Measurements from ENCODE around the gene COL13A1.

The COL13A1 gene

DNA sequence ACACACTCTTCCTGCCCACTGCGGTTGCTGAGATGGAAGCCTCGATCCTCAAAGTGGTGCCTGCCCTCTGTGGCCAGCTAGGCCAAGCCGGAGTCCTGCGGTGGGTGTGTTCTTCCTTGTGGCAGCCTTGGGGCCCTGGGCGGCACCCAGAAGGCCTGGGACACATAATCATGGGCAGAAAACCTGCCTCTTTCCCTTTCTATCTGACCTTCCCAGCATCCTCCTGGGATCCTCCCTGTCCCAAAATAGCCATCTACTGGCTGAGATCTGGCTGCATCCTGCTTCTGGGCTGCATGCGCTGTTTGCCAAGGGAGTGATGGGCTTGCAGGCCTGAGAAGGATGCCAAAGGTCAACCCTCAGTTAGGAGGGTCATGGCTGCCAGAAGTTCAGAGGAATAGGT is 23.9 kb downstream of the COL13A1 start:
- DNase-seq, result no peak

DNA sequence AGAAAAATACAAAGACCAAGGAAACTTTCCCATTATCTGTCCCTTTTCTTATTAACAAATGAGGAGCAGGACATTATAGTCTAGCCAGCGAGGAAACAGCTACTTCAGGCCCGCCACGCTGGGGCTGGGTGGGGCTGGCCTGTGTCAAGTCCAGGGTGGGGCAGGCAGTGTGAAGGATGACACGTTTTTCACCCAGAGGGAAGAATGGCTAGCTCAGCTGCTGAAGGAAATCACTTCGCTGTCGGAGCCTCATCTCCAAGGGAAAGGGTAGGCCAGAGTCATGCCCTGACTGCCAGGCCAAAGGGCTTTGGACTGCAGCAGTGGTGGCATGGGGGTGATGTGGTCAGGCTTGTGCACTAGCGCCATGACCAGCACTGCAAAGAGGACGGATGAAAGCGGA is 24.4 kb downstream of the COL13A1 start:
- no peak for DNase-seq

GRCh38 chr10:69826789-69827554 is 25.3 kb downstream of the COL13A1 start:
- no peak for DNase-seq

- DNase-seq, result no peak
Measured at GRCh38 chr10:69828144-69828870, 26.6 kb downstream of the COL13A1 start.

DNA sequence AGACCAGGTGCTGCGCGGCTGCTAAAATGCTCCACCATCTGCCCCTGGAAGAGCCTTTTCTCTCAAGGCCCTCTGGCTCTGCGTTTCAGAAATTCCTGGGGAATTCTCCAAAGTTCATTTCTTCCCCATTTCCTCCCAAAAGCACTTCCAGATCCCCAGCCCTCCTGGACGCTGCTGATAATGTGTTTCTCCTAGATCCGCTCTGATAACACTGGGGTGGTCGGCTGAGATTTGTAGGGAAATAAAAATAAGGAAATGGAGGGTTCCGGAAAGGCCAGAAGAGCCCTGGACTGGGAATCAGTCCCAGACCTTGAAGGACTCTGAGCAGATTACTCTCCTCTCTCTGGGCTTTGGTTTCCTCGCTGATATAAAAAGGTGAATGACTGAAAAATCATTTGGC is 28.1 kb downstream of the COL13A1 start:
- DNase-seq, result no peak

- DNase-seq, result no peak
Measured at GRCh38 chr10:69831231-69831855, 29.6 kb downstream of the COL13A1 start.

DNA sequence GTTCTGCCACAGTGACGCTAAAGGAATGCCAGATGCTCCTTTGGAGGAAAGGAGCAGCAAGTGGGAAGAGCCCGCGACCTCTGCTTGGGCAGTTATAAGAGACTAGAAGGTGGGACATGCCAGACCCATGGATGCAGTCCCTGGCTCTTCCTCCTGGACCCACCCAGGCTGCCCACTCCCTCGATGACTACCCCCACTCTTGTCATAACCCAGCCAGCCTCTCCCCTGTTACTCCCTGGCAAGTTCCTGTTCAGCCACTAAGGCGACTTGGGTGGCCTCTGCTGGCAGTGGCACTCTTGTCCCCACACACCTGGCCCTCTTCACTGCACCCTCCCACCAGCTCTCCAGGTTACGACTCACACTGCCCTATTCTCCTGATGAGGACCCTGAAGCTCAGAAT is 33.5 kb downstream of the COL13A1 start:
- no peak for DNase-seq

DNA sequence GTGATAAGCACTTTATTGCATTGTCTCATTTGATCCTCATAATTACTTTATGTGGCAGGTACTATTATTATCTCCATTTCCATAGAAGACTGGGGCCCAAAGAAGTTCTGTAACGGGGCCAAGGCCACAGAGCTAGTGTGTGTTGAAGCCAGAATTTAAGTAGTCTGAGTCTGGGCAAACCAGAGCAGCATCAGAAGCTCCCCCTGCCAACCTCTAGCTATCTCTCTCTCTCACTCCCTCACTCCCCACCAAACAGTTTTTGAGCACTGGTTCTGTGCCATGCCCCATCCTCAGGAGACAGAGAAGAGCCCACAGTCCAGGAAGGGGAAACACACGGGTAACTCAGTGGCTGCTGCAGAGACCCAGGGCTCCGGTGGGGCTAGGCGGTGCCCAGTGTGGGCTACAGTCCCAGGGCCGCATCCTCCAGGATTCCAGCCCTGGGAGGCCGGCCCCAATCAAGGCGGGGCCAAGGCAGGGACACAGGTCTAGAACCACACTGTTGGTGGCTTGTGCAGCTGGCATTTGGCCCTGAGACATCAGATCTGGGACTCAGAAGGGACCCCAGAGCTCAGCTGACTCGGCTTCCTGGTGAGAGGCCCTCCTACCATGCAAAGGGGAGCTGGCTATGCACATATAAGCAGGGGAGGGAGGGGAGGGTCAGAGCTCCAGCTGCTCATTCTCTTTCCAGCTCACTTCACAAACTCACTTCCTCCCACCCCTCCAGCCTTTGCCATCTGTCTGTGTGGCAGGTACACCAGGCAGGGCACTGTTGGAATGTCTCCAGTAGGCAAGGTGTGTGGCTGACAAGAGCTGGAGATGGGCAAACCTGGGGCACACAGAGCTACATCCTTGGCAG is 34.4 kb downstream of the COL13A1 start:
- DNase-seq, result no peak

- DNase-seq, result no peak
Measured at GRCh38 chr10:69836731-69837030, 35.0 kb downstream of the COL13A1 start.

- no peak for DNase-seq
Measured at GRCh38 chr10:69837261-69837660, 35.6 kb downstream of the COL13A1 start.

GRCh38 chr10:69838418-69838817 is 36.7 kb downstream of the COL13A1 start:
- DNase-seq, result no peak

DNA sequence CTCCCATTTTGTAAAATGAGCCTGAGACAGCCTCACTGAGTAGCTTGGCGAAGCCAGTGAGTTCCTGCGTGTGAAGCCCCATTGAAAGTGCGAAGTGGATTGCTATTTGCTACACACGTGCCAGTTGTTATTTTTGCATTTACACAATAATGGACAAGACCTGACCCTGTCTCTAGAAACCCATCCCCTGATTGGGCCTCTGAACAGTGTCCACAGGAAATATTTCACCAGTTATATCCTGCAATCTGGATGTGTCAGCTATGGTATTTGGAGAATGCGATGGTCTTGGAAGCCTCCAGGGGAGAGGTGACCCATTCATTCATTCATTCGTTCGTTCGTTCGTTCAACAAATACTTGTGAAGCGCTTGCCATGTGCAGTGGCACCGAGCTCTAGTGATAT is 37.1 kb downstream of the COL13A1 start:
- DNase-seq, result no peak

DNA sequence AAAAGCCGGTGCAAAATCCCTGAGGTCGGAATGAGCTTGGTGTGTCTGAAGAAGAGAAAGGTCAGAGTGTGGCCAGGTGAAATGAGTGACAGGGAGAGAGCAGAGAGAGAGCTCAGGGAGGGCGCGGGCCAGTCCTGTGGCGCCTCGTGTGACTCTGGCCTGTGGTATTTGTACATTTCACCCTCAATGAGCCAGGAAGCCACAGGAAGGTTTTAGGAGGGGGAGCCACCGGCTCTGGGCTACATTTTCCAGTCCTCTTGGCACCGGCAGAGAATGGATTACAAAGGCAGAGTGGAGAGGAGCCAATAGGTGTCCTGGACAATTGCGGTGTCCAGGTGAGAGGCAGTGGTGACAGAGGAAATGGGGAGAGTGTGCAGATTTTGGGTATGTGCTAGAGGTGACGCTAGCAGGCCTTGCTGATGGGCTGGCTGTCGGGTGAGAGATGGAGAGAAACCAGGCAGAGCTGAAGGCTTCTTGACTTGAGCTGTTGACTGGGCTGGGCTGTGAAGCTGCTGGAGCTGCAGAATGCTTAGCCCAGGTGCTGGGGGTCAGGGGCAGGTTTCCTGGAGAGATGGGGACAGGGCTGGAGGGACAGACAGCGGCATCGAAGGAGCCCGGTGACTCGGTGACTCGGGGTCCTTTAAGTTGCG is 38.1 kb downstream of the COL13A1 start:
- DNase-seq, result no peak

DNA sequence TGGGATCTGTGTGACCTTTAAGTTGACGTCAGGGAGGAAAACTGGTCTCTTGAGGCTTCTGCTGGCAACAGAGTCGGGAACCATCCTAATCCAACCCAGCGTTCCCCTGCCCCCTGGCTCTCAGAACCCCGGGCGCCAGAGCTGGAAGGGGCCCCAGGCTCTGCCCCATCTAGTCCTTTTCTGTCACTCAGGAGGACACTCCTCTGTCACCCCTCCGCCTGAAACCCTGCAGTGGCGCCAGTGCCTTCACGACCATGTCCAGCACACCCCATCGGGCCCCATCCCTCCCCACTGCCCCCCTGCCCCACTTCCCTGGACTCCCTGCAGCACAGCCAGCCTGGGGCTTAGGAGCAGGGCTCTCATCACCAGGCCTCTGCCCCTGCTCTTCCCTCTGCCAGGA is 39.1 kb downstream of the COL13A1 start:
- DNase-seq, result no peak

- DNase-seq, result peak; percentile 1
Measured at GRCh38 chr10:69842020-69842419, 40.3 kb downstream of the COL13A1 start.

DNA sequence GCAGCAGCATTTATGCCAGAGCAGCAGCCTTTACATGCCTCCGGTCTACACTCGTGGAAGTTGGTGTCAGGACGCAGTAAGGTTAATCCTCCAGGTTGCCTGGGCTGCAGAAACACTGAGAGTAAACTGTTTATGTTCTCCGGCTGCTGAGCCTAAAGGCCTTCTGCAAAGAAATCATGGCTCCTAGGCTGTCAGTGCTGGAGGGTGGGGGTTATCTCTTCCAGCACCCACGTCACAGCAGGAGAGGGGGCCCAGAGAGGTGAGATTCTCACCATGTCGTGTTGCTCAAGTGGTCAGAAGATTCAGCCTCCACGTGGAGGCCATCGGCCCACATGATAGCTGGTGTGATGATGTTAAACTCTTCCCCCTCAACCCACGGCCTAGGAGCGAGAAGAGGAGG is 41.2 kb downstream of the COL13A1 start:
- DNase-seq, result no peak

DNA sequence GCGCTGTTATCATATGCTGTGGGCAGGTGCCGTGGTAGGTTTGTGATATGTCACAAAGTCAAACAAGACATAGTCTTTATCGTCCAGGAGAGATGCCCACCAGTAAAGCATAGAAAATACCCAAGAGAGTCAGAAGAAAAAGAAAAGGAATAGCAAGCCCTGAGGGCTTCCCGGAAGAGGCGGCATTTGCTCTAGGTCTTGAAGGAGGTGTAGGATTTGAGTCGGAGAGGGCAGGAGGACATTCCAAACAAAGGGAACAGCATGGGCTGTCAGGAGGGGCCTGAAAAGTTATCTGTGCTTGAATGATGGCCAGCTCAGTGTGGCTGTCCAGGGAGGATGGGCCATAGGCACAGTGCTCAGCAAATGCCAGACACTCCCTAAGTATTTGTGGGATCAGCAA is 42.2 kb downstream of the COL13A1 start:
- no peak for DNase-seq

DNA sequence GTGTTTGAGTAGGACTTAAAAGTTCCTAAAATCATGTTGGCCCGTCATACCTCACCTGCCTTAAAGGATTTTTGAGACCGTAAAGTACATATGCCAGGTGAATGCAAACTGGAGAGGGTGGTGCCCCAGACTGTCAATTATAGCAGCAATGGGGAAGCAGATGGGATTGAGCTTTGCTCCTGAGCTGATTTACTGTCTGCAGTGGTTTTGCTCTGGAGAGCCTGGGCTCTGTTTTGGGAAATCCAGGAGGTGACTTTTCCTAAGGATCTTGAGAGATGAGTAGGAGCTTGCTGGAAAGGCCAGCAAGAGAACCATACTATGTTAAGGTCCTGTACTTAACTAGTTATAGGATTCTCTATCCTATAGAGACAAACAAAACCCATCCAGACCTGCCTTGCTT is 43.0 kb downstream of the COL13A1 start:
- DNase-seq, result no peak

DNA sequence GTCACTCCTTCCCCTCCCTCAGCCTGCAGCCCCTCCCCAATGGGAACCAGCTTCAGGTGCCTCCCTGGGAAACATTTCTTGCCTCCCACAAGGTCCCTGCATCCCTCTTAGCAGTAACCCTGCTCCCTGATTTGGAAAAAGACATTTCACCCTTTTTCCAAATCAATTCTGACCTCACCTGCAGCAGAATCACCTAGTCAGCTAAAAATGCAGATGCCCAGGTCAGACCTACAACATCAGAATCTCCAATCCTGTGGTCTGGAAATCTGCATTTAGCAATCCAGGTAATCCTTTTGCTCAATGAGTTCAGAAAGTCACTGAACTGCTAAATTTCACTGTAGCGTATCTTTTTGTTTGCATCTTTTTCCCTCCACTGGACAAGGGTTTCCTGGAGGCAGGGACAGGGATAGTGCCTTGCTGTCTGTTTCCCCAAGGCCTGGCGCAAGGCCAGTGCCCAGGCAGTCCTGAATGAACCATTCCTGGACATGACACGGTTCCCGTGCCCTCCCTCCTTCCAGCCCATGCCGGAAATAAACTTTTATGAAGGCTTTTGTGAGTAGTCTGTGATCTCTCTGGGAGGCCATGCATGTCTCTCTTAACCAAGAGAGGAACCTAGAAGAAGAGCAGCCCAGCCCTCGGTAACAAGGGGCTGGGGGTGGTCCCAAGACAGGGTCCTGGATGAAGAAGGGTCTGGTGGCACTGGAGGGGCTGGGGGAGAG is 44.0 kb downstream of the COL13A1 start:
- no peak for DNase-seq

DNA sequence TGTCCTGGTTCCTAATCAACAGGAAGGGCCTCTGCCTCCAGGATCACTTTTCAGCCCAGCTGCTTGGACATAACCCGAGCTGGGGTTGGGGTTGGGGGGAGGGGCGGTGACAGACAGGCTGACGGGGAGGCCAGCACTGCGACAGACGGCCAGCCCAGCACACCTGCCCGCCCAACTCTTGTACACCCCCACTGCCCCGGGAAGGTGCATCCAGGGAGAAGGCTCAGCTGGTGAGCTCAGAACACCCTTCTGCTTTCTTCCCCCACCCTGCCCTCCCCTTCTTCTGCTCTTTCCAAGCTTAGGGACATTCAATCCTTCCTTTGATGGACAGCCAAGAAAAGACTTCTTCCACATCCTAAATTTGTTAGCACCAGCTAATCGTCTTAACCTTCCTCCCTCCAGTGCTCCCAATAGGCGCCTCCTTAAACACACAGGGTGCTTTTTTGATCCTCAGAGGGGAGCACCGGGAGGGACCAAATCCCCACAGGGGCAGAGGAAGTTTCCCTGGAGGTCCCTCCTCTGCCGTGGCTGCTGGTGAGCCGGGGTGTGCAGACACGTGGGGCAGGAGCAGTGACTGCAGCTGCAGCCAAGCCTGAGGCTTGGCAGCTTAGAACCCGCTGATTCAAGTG is 44.7 kb downstream of the COL13A1 start:
- DNase-seq, result no peak

DNA sequence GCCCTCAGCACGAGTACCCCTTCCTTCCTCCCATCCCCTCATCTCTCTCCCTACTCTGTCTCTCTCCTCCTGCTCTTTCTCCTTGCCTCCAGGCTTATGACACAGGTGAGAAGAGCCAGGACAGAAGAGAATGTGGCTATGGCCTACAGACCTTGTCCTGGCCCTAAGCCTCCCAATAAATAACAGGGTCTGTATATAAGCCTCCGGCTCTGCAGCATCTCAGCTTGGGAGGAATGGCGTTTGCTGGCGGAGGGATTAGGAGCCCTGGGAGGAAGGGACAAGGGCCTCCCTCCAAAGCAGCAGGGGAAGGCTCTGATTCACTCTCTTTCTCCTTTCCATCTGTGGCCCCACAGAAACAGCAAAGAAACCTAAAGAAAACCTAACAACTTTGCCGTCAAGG is 45.8 kb downstream of the COL13A1 start:
- no peak for DNase-seq

DNA sequence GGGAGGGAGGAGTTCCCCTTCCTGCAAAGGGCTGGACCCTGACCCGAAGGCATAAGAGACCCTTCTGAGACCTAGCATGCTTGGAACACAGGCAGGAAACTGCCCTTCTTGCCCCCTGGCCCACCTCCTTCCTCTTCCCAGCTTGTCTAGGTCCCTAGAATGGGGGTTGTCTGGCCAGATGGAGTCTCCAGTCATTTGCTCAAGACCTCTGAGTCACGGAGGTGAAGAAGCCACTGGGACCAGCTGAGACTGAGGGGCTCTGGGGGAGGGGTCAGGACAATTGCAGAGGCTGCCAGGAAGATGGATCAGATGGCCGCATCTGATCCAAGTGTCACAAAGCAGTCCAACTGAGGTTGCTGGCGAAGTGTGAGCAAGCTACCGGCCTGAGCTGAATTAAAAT is 46.2 kb downstream of the COL13A1 start:
- no peak for DNase-seq
